ENCODE results near the gene GIMAP6. TPM values are rescaled to one million over a fixed set of nuclear protein-coding genes. Genes with fewer than 3 reads are reported as not detected.

GIMAP6 gene
- not detected in 5 replicates for total RNA-seq (2022; extraction: Qiagen RNA extraction; ENCODE audit: low read depth)

GRCh38 chr7:150631866-150632864 lies at the start of gene GIMAP6:
Gene GIMAP6, minus strand, starts transcription at chr7:150632385. Its CDS starts 2,243 bp downstream, at chr7:150630142.

Other genes with a start within 250 kb of the GIMAP6 start
- not detected in 5 replicates for gene GIMAP8, start 181.8 kb downstream of the GIMAP6 start, total RNA-seq (2022; extraction: Qiagen RNA extraction; ENCODE audit: low read depth)
- not detected in 5 replicates for gene GIMAP7, start 117.5 kb downstream of the GIMAP6 start, total RNA-seq (2022; extraction: Qiagen RNA extraction; ENCODE audit: low read depth)
- not detected in 5 replicates for gene GIMAP4, start 65.0 kb downstream of the GIMAP6 start, total RNA-seq (2022; extraction: Qiagen RNA extraction; ENCODE audit: low read depth)
- gene GIMAP2, start 53.3 kb upstream of the GIMAP6 start, total RNA-seq (2022; extraction: Qiagen RNA extraction; ENCODE audit: low read depth) = 0.06 to 0.17 TPM in 2 of 5 replicates, not detected in the others
- gene GIMAP1, start 84.2 kb upstream of the GIMAP6 start, total RNA-seq (2022; extraction: Qiagen RNA extraction; ENCODE audit: low read depth) = not detected in 5 replicates
- not detected in 5 replicates for gene GIMAP5, start 105.0 kb upstream of the GIMAP6 start, total RNA-seq (2022; extraction: Qiagen RNA extraction; ENCODE audit: low read depth)
- gene TMEM176B, start 168.0 kb upstream of the GIMAP6 start, total RNA-seq (2022; extraction: Qiagen RNA extraction; ENCODE audit: low read depth) = 0.20 TPM in 1 of 5 replicates, not detected in the others
- not detected in 5 replicates for gene TMEM176A, start 168.4 kb upstream of the GIMAP6 start, total RNA-seq (2022; extraction: Qiagen RNA extraction; ENCODE audit: low read depth)
- gene AOC1, start 220.1 kb upstream of the GIMAP6 start, total RNA-seq (2022; extraction: Qiagen RNA extraction; ENCODE audit: low read depth) = not detected in 5 replicates

Measured in A549 treated with RU486 at 1 μM for 4 hours (cell line).